ENCODE data around the gene AK4.

- TF ChIP-seq CTCF (conservative IDR thresholded peaks at IDR 0.05; ENCODE audit: low read depth, low read length) = no peak
- TF ChIP-seq MXI1 (IDR thresholded peaks at IDR 0.05; ENCODE audit: borderline replicate concordance, low read depth, low read length) = no peak
- TF ChIP-seq POLR2A (IDR thresholded peaks at IDR 0.05; ENCODE audit: low read depth, low read length) = no peak
- no peak for TF ChIP-seq RFX5 (IDR thresholded peaks at IDR 0.05; ENCODE audit: low read depth, low read length)
- TF ChIP-seq CEBPB (IDR thresholded peaks at IDR 0.05; ENCODE audit: low read depth, low read length) = no peak
- TF ChIP-seq USF2 (IDR thresholded peaks at IDR 0.05; ENCODE audit: low read depth, low read length) = no peak
- no peak for TF ChIP-seq FOS (IDR thresholded peaks at IDR 0.05; ENCODE audit: low read depth, low read length)
- TF ChIP-seq NFE2L2 (IDR thresholded peaks at IDR 0.05; ENCODE audit: low read depth, low read length) = no peak
- no peak for TF ChIP-seq RCOR1 (IDR thresholded peaks at IDR 0.05; ENCODE audit: insufficient replicate concordance, low read length)
- TF ChIP-seq BHLHE40 (IDR thresholded peaks at IDR 0.05; ENCODE audit: low read depth, low read length) = no peak
- TF ChIP-seq RAD21 (IDR thresholded peaks at IDR 0.05; ENCODE audit: low read length) = no peak
- TF ChIP-seq CHD1 (IDR thresholded peaks at IDR 0.05; ENCODE audit: low read depth, low read length) = no peak
- TF ChIP-seq MAZ (IDR thresholded peaks at IDR 0.05; ENCODE audit: borderline replicate concordance, low read depth, low read length) = no peak
These were observed 33.7 kb upstream of the AK4 start for GRCh38 chr1:65114322-65114721.

Measured in IMR-90 (cell line).